ENCODE data around the gene SOWAHC.

The SOWAHC gene

GRCh38 chr2:109646961-109647360, 32.8 kb downstream of the SOWAHC start:
- no peak for DNase-seq (ENCODE audit: low read depth in 2 of 2)

GRCh38 chr2:109647636-109648035, 33.5 kb downstream of the SOWAHC start:
- DNase-seq (ENCODE audit: low read depth in 2 of 2) = no peak

- DNase-seq (ENCODE audit: low read depth in 2 of 2) = no peak
These were observed 33.9 kb downstream of the SOWAHC start for GRCh38 chr2:109648041-109648527.

- DNase-seq (ENCODE audit: low read depth in 2 of 2) = no peak
These were observed 35.9 kb downstream of the SOWAHC start for GRCh38 chr2:109649736-109650695.

GRCh38 chr2:109654326-109655050, 40.3 kb downstream of the SOWAHC start:
- no peak for DNase-seq (ENCODE audit: low read depth in 2 of 2)

GRCh38 chr2:109655287-109655686, 41.1 kb downstream of the SOWAHC start:
- no peak for DNase-seq (ENCODE audit: low read depth in 2 of 2)

GRCh38 chr2:109659396-109660045, 45.4 kb downstream of the SOWAHC start:
- no peak for DNase-seq (ENCODE audit: low read depth in 2 of 2)

- no peak for DNase-seq (ENCODE audit: low read depth in 2 of 2)
These were observed 46.1 kb downstream of the SOWAHC start for GRCh38 chr2:109660046-109660860.

GRCh38 chr2:109662889-109663288, 48.7 kb downstream of the SOWAHC start:
- no peak for DNase-seq (ENCODE audit: low read depth in 2 of 2)

- DNase-seq (ENCODE audit: low read depth in 2 of 2) = peak; percentile 73
These were observed 49.6 kb downstream of the SOWAHC start for GRCh38 chr2:109663721-109664120.

GRCh38 chr2:109666466-109666865, 52.3 kb downstream of the SOWAHC start:
- DNase-seq (ENCODE audit: low read depth in 2 of 2) = no peak

Measured in fibroblast of skin of left quadriceps (primary cell).